Ishikawa (cell line): ENCODE measurements around the gene CHAC1.

Source experiments
- CEBPB ChIP-seq: IDR thresholded peaks from 2 replicates; pipeline ENCODE4 v1.6.1; 2012
- CREB1 ChIP-seq: IDR thresholded peaks from 2 replicates; pipeline ENCODE4 v1.6.1; 2012; ENCODE audit warnings: low read depth
- EGR1 ChIP-seq: IDR thresholded peaks from 2 replicates; pipeline ENCODE4 v1.6.1; 2012
- EP300 ChIP-seq: IDR thresholded peaks from 2 replicates; pipeline ENCODE4 v1.6.1; 2012; ENCODE audit warnings: borderline replicate concordance
- FOXM1 ChIP-seq: IDR thresholded peaks from 2 replicates; pipeline ENCODE4 v1.6.1; 2012; ENCODE audit warnings: low read depth, borderline replicate concordance
- MAX ChIP-seq: IDR thresholded peaks from 2 replicates; pipeline ENCODE4 v1.6.1; 2012
- NFIC ChIP-seq: IDR thresholded peaks from 2 replicates; pipeline ENCODE4 v1.6.1; 2012
- RAD21 ChIP-seq: IDR thresholded peaks from 2 replicates; pipeline ENCODE4 v1.6.1; 2012; ENCODE audit warnings: low read depth
- REST ChIP-seq: IDR thresholded peaks from 2 replicates; pipeline ENCODE4 v1.6.1; 2012; ENCODE audit warnings: low read depth, mild to moderate bottlenecking
- TAF1 ChIP-seq: IDR thresholded peaks from 2 replicates; pipeline ENCODE4 v1.6.1; 2012; ENCODE audit warnings: low read depth, mild to moderate bottlenecking
- TCF12 ChIP-seq: IDR thresholded peaks from 2 replicates; pipeline ENCODE4 v1.6.1; 2012; ENCODE audit warnings: low read depth
- TEAD4 ChIP-seq: IDR thresholded peaks from 2 replicates; pipeline ENCODE4 v1.6.1; 2012
- USF1 ChIP-seq: IDR thresholded peaks from 2 replicates; pipeline ENCODE4 v1.6.1; 2012
- YY1 ChIP-seq: IDR thresholded peaks from 2 replicates; pipeline ENCODE4 v1.6.1; 2012; ENCODE audit warnings: low read depth
- ZBTB7A ChIP-seq: IDR thresholded peaks from 2 replicates; pipeline ENCODE4 v1.6.1; 2012; ENCODE audit warnings: low read depth

CHAC1 gene

GRCh38 chr15:40992825-40993224 is 39.6 kb downstream of the CHAC1 start:
- no peak for TF ChIP-seq REST
- TF ChIP-seq MAX = no peak
- no peak for TF ChIP-seq TEAD4
- TF ChIP-seq CEBPB = no peak
- no peak for TF ChIP-seq ZBTB7A
- TF ChIP-seq TCF12 = no peak
- no peak for TF ChIP-seq CREB1
- no peak for TF ChIP-seq NFIC
- TF ChIP-seq FOXM1 = no peak
- TF ChIP-seq EGR1 = no peak
- TF ChIP-seq YY1 = no peak
- no peak for TF ChIP-seq USF1
- no peak for TF ChIP-seq TAF1
- TF ChIP-seq EP300 = no peak
- TF ChIP-seq RAD21 = no peak

- TF ChIP-seq CREB1 = no peak
- no peak for TF ChIP-seq EGR1
- TF ChIP-seq CEBPB = no peak
- no peak for TF ChIP-seq ZBTB7A
- no peak for TF ChIP-seq NFIC
Observed at GRCh38 chr15:40995656-40996055, 42.4 kb downstream of the CHAC1 start.

- no peak for TF ChIP-seq NFIC
- no peak for TF ChIP-seq TCF12
- no peak for TF ChIP-seq CREB1
- no peak for TF ChIP-seq TAF1
- no peak for TF ChIP-seq RAD21
- TF ChIP-seq MAX = no peak
- no peak for TF ChIP-seq EGR1
- TF ChIP-seq TEAD4 = no peak
- no peak for TF ChIP-seq CEBPB
- TF ChIP-seq ZBTB7A = no peak
- no peak for TF ChIP-seq FOXM1
Observed at GRCh38 chr15:40999190-40999589, 45.9 kb downstream of the CHAC1 start.

- TF ChIP-seq FOXM1 = no peak
- TF ChIP-seq EP300 = no peak
- TF ChIP-seq ZBTB7A = no peak
- TF ChIP-seq RAD21 = no peak
- no peak for TF ChIP-seq NFIC
- TF ChIP-seq TCF12 = no peak
- TF ChIP-seq YY1 = no peak
- TF ChIP-seq TAF1 = no peak
- no peak for TF ChIP-seq REST
Observed at GRCh38 chr15:41001524-41002214, 48.4 kb downstream of the CHAC1 start.

GRCh38 chr15:41004490-41004889 is 51.2 kb downstream of the CHAC1 start:
- TF ChIP-seq YY1 (no peak), TAF1 (no peak), CREB1 (no peak), EP300 (no peak), NFIC (no peak), TCF12 (no peak), CEBPB (no peak), ZBTB7A (no peak), TEAD4 (no peak), REST (no peak), EGR1 (no peak), USF1 (no peak), RAD21 (no peak), MAX (no peak), FOXM1 (no peak)
